ENCODE measurements around the gene ZNF20.
"Not testable (repeated sequence)": the region's sequence is repeated elsewhere in the genome, so short reads cannot be mapped to it uniquely, and the experiment has no call there.

ZNF20 gene

GRCh38 chr19:12113121-12113520, 27.0 kb downstream of the ZNF20 start:
- no peak overlapping the region for H3K4me3 ChIP-seq (ENCODE audit: low read depth, low read length)
- DNase-seq (ENCODE audit: low read depth), result no peak
- TF ChIP-seq, protein P1, sequence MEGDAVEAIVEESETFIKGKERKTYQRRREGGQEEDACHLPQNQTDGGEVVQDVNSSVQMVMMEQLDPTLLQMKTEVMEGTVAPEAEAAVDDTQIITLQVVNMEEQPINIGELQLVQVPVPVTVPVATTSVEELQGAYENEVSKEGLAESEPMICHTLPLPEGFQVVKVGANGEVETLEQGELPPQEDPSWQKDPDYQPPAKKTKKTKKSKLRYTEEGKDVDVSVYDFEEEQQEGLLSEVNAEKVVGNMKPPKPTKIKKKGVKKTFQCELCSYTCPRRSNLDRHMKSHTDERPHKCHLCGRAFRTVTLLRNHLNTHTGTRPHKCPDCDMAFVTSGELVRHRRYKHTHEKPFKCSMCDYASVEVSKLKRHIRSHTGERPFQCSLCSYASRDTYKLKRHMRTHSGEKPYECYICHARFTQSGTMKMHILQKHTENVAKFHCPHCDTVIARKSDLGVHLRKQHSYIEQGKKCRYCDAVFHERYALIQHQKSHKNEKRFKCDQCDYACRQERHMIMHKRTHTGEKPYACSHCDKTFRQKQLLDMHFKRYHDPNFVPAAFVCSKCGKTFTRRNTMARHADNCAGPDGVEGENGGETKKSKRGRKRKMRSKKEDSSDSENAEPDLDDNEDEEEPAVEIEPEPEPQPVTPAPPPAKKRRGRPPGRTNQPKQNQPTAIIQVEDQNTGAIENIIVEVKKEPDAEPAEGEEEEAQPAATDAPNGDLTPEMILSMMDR (IDR thresholded peaks at IDR 0.05; ENCODE audit: control insufficient read depth, extremely low read depth, insufficient read depth), result no peak

GRCh38 chr19:12112701-12113100, 27.4 kb downstream of the ZNF20 start:
- DNase-seq (ENCODE audit: low read depth), result no peak

GRCh38 chr19:12111943-12112637, 28.1 kb downstream of the ZNF20 start:
- TF ChIP-seq, protein P1 (IDR thresholded peaks at IDR 0.05; ENCODE audit: control insufficient read depth, extremely low read depth, insufficient read depth), result no peak
- H3K4me3 ChIP-seq (ENCODE audit: low read depth, low read length), result no peak overlapping the region
- DNase-seq (ENCODE audit: low read depth), result no peak

More at GRCh38 chr19:12112701-12113100, 27.4 kb downstream of the ZNF20 start:
- TF ChIP-seq, protein P1 (IDR thresholded peaks at IDR 0.05; ENCODE audit: control insufficient read depth, extremely low read depth, insufficient read depth), result no peak
- H3K4me3 ChIP-seq (ENCODE audit: low read depth, low read length), result no peak overlapping the region

- H3K4me3 ChIP-seq (ENCODE audit: low read depth, low read length), result no peak overlapping the region
- TF ChIP-seq, protein P1 (IDR thresholded peaks at IDR 0.05; ENCODE audit: control insufficient read depth, extremely low read depth, insufficient read depth), result no peak
Observed at GRCh38 chr19:12111176-12111575, 29.0 kb downstream of the ZNF20 start.

DNA sequence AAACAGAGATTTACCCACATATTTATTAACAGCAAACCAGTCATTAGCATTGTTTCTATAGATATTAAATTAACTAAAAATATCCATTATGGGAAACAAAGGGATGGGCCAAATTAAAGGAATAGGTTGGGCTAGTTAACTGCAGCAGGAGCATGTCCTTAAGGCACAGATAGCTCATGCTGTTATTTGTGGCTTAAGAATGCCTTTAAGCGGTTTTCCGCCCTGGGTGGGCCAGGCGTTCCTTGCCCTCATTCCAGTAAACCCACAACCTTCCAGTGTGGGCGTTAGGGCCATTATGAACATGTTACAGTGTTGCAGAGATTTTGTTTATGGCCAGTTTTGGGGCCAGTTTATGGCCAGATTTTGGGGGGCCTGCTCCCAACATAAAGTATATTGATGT, 36.2 kb downstream of the ZNF20 start:
- DNase-seq (ENCODE audit: low read depth); H3K4me3 ChIP-seq (ENCODE audit: low read depth, low read length): not testable (repeated sequence)

More at GRCh38 chr19:12111176-12111575, 29.0 kb downstream of the ZNF20 start:
- no peak for DNase-seq (ENCODE audit: low read depth)

- no peak overlapping the region for H3K4me3 ChIP-seq (ENCODE audit: low read depth, low read length)
- TF ChIP-seq, protein P1 (IDR thresholded peaks at IDR 0.05; ENCODE audit: control insufficient read depth, extremely low read depth, insufficient read depth), result no peak
- no peak for DNase-seq (ENCODE audit: low read depth)
Observed at GRCh38 chr19:12098040-12098439, 42.1 kb downstream of the ZNF20 start.

DNA sequence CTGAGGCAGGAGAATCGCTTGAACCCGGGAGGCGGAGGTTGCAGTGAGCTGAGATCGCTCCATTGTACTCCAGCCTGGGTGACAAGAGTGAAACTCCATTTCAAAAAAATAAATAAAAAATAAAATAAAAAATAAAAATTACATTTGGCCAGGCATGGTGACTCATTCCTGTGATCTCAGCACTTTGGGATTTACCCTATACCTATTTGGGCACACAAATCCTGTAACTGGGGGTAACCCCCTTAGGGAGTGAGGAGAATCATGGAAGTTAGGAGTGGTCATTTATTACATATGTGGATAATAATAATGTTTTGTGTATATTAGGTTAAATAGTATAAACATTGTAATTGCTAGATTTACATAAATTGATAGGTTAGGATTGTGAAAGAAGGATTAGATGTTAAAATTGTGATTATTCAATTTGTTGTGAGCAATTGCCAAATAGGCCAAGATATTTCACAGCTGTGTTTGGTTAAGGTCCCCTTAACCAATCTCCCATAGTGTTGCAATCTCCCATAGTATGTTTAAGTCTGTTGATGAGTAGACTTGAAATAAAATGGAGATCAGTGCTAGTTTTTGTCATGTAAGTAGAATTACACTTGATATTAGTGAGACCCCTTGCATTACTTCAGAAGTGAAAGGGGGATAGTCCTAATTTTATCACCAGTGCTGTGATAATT, 44.9 kb downstream of the ZNF20 start:
- no peak overlapping the region for H3K4me3 ChIP-seq (ENCODE audit: low read depth, low read length)
- TF ChIP-seq, protein P1 (IDR thresholded peaks at IDR 0.05; ENCODE audit: control insufficient read depth, extremely low read depth, insufficient read depth), result no peak
- DNase-seq (ENCODE audit: low read depth), result no peak

Data from LNCaP clone FGC (cell line).